NCI-H345 (cell line): Measurements from ENCODE around the gene PVALB.

ENCODE experiments used
- DNase-seq: peaks from one replicate; lab custom pipeline; 2025; lab: John Stamatoyannopoulos, UW

Gene PVALB

DNA sequence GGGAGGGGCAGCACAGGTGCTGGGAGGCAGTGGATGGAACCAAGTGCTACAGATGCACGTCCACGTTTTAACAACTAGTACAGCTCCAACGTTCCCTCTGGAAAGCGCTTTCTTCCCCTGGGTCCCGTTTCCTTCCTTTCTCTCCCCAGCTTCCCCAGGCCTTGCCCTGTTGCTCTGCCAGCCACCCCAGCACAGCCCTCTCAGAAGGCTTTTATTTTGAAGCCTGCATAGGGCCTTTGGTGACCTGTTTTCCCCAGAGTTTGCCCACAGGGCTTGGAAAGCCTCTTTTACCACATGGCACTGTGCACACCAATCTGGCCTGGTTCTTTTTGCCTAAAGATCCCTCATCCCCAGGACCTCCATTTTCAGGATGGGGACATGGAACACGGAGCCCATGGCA, 30.1 kb upstream of the PVALB start:
- no peak for DNase-seq

DNA sequence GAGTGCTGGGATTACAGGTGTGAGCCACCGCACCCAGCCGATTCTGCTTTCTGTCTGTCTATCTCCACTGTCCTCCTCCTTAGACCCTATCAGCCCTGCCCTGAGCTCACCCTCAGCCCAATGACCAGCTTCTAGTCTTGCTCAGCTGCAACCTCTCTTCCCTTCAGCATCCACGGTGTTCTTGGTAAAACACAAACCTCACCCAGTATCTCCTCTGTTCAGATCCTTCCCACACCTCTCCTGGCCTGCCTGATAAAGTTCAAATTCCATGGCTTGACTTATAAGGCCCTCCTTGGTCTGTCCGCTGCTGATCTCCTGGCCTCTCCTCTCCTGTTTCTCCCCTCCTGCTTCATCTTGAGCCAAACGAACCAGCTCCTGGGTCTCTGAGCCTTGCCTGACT, 29.4 kb upstream of the PVALB start:
- DNase-seq = no peak

DNA sequence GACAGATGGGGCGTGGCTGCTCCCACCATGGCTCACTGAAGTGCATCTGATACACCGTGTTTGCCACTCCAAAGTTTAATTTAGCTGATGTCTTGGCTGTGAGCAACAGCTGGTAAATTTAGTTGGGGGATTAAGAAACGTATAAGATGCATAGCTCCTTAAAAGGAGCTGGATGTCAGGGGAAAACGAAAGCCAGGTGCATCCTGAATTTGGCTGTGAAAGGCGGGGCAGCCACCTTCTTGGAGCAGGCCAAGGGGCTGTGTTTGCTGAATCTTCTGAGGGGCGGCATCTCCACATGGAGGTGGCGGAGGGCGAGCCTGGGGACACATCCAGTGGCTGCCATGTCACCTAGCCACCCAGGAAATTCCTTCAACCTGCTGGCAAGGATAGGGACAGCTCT, 23.3 kb upstream of the PVALB start:
- no peak for DNase-seq

DNA sequence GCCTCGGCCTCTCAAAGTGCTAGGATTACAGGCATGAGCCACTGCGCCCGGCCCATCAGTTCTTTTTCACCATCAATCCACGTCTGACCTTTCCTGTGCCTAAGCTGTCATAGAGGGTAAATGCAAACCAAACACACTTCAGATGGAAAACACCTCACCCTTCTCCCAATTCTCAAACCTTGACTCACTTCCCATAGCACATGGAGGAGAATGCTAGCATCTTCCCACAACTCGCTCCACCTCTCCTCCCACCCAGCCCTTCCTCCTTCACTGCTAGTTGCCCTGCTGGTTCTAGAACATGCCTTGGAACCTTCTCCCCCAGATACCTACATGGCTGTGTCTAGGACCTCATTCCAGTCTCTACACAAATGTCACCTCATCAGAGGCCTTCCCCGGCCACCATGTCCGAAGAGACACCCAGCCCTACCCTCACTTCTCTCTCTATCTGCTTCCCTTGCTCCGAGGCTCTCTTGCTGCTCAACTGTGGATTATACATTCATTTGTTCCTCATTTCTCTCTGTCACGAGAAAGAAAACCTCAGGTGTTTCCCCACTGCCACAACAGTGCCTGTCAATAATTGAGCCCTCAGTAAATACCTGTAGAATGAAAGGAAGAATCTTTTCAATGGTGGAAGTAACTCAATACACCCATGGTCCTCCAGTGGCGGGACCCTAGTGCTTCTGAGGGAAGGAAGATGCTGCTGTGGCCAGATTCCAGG, 22.7 kb upstream of the PVALB start:
- DNase-seq = no peak

DNA sequence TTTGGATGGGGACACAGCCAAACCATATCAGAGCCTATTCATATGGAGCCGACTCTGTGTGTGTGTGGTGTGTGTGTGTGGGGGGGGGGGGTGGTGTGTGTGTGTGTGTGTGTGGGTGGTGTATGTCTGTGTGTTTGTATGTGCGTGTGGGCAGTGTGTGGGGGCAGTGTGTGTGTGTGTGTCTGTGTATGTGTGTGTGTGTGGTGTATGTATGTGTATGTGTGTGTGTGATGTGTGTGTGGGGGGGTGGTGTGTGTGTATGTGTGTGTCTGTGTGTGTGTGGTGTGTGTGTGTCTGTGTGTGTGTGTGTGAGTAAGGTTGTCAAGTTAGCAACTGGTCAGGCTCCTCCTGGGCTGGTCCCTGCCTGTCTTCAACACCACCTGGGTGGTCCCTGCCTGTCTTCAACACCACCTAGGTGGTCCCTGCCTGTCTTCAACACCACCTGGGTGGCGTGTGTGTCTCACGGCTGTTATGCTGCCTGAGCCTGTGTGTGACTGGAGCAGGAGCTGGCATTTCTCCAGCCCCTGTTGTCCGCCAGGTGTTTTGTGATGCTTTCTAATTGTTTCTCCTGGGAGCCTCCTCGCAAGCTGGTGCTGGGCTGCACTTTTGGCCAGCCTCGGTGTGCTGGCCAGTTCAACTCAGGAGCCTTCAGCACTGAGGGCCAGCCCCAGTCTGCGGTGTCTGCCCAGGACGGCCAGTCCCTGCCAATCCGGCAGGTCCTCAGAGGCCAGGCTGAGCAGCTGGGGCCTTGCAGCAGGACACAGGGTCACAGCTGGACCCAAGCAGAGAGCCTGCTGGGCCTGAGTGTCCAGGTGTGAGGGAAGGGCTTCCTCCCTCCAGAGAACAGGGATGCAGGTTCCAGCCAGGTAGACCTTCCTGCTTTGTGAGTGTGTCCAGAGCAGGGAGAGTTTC, 21.5 kb upstream of the PVALB start:
- DNase-seq = peak; percentile 57

DNA sequence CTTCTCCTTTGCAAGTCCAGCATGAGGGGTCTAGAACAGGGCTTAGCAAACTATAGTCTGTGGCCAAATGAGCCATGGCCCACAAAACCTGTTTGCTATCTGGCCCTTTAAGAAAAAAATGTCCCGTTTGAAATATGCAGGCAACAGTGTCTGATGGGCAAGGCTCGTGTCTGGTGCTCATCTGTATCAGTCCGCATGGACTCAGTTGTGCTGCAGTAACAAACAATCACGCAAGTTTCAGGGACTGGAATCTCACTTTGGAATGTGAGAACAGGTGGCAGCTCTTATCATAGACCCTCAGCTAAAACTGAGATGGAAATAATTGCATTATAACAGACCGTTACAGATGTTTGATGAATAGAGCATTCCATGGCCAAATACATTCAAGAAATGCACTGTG, 19.1 kb upstream of the PVALB start:
- no peak for DNase-seq

DNA sequence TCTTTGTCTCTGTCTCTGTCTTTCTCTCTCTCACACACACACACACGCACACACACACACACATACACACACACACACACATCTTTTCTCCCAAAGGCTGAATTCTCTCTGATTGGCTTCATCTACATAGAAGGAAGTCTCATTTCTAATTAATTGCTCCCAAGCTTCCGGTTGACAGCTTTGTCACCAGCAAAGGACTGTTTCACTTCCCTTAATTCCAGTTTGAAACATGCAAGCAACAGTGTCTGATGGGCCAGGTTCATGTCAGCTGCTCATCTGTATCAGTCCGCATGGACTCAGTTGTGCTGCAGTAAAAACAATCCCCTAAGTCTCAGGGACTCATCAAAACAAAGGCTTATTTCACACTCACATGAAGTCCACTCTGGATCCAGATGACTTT, 16.2 kb upstream of the PVALB start:
- DNase-seq = no peak

DNA sequence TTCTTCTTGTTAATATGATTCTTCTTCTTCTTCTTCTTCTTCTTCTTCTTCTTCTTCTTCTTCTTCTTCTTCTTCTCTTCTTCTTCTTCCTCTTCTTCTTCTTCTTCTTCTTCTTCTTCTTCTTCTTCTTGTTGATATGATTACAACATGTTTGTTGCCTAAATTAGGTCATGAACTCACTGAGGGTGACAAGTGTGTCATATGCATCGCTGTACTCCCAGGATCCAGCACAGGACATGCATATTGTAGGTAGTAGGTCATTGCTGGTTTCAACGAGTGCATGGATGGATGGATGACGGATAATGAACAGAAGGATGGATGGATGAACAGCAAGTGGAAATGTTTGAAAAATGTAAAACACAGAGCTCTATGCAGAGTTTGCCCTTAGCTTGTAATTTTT, 14.9 kb upstream of the PVALB start:
- DNase-seq = no peak

DNA sequence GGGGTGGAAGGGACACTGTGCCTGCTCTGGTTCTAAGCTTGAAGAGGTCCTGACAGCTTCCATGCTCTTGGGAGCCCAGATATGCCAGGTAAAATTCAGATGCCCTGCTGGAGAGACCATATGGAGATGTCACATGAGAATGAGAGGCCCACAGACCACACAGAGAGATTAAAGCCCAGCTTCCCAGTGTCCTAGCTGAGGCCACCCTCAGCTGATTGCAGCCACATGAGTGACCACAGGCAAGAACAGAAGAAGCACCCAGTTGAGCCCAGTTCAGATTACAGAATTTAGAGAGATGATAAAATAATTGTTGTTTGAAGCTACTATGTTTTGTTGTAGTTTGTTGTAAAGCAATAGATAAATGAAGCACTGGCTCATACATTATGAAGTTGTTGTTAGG, 14.4 kb upstream of the PVALB start:
- DNase-seq = no peak

DNA sequence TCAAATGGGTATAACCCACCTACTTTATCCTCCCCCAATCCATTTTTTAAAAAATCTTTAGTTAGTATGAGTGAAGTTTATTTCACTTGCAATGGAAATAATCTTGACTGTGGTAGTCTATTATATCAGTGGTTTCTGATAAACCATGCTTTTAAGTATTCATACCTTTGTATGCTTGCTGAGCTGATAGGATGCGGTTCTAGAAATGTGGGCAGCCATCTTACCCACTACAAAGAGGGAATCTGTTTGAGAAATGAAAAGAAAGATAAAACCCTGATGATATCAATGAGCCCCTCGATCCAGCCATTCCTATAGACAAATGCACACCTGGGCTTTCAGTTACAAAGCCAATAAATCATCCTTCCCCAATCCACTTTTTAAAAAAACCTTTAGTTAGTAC, 13.8 kb upstream of the PVALB start:
- no peak for DNase-seq

DNA sequence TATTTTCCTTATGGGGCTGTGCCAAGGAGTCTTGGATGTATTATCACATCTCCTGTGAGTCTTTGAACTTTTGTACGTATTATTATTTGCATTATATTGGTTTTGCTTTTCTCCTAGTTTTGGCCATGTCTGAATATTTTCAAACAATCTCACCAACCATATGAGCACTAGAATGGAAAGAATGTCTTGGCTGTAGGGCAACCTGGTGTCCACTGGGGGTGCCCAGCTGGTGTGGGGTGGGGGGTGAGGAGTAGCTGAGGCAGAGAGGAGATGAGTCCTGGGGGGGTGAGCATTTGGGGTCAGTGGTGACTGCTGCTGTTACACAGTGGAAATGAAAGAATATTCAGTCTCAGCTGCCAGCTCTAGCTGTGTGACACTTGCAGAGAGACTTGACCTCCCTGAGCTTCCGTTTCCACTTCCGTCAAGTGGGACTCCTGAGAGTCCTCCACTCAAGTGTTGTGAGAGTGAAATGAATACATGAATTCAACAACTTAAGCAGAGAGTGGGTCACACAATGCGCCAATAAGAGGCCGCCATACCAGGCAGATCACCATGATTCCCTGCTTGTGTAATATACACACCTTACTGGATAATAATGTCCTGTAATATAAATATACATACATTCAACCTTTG, 12.7 kb upstream of the PVALB start:
- DNase-seq = peak; percentile 27

DNA sequence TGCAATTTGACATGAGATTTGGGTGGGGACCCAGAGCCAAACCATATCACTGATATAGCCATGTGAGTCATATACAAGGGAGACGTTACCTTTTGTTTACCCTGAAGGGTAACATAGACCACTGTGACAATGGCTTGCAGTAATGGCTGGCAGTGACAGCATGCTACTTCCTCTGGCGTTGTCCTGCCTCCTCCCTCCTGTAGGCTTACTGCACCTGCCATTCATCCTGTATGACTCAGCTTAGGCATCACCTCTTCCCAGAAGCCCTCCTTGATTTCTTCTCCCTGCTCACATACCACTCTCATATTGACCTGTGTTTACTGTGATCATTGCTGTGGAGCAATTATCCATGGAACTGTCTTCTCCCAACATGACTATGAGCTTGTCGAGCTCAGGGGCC, 12.0 kb upstream of the PVALB start:
- DNase-seq = no peak

DNA sequence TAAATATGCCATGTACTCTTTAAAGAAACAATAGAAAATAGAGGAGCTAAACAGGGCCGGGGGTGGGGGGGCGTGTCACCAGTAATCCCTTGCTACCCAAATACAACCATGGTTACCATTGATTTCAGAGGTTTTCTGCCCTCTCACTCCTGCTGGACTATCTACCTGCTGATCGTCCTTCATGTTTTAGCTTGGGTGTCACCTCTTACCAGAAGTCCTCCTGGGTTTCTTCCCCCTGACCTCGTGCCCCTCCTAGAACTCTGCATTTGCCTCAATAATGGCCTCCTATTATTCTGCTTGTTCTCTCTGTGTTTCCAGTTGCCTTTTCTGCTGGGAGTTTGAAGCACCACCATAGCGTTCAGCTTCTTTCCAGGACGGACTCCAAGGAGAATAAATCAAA, 9.4 kb upstream of the PVALB start:
- DNase-seq = no peak

DNA sequence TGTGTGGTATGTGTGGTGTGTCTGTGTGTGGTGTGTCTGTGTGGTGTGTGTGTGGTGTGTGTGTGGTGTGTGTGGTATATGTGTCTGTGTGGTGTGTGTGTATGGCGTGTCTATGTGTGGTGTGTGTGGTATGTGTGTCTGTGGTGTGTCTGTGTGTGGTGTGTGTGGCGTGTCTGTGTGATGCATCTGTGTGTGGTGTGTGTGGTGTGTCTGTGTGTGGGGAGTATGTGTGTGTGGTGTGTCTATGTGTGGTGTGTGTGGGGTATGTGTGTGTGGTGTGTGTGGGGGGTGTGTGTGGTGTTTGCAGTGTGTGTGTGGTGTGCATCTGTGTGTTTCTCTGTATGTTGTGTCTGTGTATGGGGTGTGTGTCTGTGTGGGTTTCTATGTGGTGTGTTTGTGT, 7.8 kb upstream of the PVALB start:
- no peak for DNase-seq

DNA sequence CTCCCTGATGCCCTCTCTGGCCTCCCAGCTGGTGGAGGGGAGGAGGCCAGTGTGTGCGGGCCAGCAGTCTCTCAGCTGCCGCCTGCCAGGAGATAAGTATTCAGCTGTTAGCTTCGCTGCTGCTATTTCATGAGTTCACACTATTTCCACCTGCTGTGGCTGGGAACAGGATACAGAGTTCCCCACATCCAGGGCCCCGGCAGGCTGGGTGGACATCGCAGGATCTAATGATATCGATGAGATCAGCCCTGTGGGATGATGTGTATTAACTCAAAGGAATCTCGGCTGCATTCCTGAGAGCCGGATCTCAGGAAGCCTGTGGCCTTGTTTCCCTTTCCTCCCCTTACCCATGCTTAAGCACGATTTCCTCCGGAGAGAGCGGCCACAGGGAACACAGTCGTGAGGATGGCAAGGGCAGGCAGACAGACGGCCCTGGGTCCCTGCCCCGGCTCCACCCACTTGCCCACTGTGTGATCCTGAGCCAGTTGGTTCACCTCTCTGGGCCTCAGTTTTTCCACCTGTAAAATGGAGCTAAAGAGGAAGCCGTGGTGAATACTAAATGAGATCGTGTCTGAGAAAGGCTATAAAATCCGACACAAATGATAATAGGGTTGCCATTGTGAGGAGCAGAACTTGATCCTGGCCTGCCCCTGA, 6.5 kb upstream of the PVALB start:
- DNase-seq = no peak

DNA sequence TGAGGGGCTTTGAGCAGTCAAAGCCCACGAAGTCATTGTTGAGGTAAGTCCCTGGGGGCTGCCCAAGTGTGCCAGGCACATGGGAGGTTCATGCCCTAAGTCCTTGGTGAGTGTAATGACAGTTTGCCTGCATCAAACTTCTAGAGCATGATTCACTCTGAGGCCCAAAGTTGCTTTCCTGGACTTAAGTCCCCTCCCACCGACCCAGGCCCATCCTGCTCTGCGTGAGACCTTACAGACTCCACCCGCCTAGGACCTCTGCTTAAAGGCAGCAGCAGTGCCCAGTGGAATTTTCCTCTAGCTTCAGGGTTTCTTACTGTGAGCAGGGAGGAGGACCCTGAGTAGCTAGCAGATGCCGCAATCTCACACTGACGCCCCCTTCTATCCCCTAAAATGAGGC, 5.7 kb upstream of the PVALB start:
- DNase-seq = no peak

DNA sequence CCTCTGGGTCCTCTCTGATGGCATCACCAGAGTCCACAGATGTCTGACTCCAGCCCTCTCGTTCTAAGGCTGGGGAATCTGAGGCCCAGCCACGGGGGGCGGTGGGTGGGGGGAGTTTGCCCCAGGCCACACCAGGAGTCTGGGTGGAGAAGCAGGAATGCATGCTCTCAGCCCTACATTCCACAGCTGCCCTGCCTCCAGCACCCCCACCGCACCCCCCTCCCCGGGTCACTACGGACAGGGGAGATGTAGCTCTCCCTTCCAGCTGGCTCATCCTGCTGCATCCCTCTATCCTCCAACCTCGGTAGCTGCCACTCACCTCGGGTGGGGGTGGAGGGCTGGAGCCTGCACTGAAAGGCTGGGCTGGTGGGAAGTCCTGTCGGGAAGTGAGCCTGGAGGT, 2.3 kb upstream of the PVALB start:
- DNase-seq = no peak

DNA sequence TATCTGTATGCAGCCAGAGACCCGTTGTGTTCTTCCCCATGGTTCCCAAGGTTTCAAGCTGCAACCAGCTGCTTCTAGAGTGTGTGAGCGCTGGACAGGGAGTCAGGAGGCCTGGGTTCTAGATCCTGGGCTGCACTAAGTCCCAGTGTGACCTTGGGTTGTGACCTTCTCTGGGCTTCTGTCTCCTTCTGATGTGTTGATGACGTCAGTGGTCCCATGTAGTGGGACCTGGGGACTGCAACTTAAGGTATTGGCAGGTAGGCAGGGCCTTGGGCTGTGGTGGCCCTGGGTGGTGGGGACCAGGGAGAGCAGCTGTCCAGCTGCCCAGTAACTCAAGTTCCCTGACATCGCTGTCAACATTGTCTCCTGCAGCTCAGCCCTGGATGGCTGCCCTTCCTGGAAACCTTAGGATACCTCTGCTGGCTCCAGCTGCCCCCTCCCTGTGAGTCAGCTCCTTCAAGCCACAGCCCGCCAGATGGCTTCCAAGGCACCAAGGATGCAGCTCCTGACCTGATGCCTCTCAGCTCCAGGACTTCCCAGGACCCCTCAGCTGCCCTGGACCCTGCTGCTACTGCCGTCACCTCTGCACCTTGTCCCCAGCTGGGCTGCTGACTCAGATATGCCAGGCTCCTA, 1.3 kb upstream of the PVALB start:
- no peak for DNase-seq

DNA sequence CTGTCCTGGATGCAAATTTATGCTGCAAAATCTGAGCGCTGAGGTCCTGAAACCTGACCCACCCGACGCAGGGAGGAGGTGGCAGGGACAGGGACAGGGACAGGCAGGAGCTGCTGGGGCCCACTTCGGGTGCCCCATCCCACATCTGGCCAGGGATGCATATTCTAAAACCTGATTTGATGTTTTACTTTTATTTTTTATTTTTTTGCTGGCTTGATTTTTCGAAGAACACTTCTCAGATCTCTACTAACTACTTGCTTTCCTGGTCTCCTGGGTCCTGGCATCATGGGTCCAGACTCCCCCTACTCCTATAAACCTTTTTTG, 652 bp upstream of the PVALB start:
- no peak for DNase-seq

DNA sequence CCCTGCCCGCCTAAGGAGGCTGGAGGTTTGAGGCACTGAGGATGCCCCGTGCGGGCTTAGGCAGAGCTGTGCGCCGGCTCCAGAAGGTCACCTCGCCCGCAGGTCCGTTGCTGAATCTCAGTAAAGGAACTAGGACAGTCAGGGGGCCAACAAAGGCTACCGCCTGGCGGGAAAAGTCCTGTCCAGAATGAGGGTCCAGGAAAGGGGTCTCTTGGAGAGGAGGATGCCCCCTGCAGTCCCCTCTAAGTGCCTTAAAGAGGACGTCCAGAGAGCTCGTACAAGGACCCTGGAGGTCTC, 548 bp downstream of the PVALB start:
- DNase-seq = no peak

DNA sequence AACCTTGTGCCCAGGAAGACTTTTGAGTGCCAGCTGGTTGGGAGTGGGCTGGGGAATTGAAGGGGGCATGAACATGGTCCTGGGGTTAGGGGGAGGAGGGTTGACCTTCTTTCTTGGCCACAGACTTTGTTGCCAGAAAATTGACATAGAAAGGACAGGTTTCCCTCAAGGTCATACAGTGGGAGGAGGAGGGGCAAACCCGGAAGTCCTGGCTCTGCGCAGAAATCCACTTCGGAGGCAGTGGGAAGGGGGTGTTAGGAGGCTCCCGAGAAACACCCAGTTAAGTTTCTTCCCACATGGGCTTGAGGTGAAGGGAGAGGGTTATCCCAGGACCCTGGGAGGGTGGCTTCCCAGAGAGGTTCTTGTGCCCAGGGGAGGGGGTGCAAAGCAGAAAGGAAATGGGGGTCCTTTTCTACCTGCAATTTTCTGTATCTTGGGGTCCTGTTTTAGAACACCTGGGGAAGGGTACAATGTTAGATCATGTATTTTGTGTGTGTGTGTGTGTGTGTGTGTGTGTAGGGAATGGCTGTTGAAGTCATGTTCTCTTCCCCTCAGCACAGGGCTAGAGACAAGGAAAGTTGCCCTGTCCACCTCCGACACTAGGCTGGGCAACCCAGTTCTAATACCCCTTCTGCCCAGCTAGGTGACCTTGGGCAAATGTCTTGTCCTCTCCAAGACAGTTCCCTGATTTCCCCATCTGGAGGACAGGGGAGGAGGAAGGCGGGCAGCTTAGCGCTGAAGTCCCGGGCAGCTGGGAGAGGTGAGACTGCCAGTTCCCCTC, 1.1 kb downstream of the PVALB start:
- no peak for DNase-seq

DNA sequence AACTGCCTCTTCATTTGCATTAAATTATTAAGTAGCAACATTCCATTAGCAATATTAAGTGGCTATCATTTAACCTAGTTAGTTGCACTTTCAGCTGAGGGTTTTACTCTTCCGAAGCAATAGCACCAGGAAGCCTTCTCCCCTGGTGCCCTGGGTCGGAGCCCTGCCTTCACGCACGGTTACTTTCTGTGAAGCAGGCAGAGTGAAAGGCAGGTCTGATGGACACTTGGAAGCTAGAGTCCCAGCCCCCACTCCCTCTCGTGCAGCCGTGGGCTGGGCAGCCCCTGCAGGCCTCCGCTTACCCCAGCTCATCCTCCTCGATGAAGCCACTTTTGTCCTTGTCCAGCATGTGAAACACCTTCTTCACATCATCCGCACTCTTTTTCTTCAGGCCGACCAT, 2.0 kb downstream of the PVALB start:
- no peak for DNase-seq
